K562 (cell line): ENCODE measurements around the gene LY6G6D. TPM values are rescaled to one million over a fixed set of nuclear protein-coding genes. Genes with fewer than 3 reads are reported as not detected.

Source experiments
- ATAC-seq: fragments of 200-7000 bp; cut with Tn5 transposase; 3 replicates; pipeline ENCODE4 v1.9.1; 2020; ENCODE audit warnings: moderate library complexity
- BruUV-seq: library from RNA; stranded (reverse); fragments of 400-500 nt; replicated peaks from 2 replicates; lab custom pipeline; 2021; lab: Mats Ljungman, UMichigan
- CTCF ChIA-PET: fragments of 300-600 bp; formaldehyde crosslinking; extraction: SDS; loops from one replicate; lab custom pipeline; 2021; ENCODE audit warnings: low intra/inter-chr PET ratio; lab: Yijun Ruan, JAX
- POLR2A ChIA-PET: fragments of 300-600, 350-650 bp; sonication (Branson Sonifier 250); formaldehyde crosslinking; extraction: SDS; loops from one replicate; lab custom pipeline; 2021; ENCODE audit warnings: antibody characterized with exemption, inconsistent platforms; lab: Yijun Ruan, JAX
- DNase-seq, 4 experiments: peaks; one replicate each; pipeline versions ENCODE4 v3.0.0 to v3.0.0-alpha.2; 2011 to 2018; ENCODE audit warnings: low spot score in 3 of 4, mixed read lengths in 3 of 4; ENCODE audit errors: extremely low read depth in 1 of 4
- FAIRE-seq: peaks from 2 replicates; lab custom pipeline; 2011; peaks lifted over from hg19 to GRCh38; lab: Jason Lieb, UNC
- H2AFZ ChIP-seq: 2 replicates; pipeline ENCODE4 v1.6.0; 2011; ENCODE audit warnings: low read depth, low read length, control low read depth, inconsistent platforms
- H3K27ac ChIP-seq: fragments of 200-600 bp; 3 replicates; pipeline ENCODE4 v1.8.0; 2011; ENCODE audit warnings: low read depth, mild to moderate bottlenecking, control low read depth, inconsistent platforms, low read length, moderate library complexity, mixed read lengths; ENCODE audit errors: extremely low read depth
- H3K27me3 ChIP-seq, 2 experiments: fragments of 300-600 bp in 1 of 2; 2 replicates in 1 of 2; 3 replicates in 1 of 2; pipeline versions ENCODE4 v1.6.0 to v1.8.0; 2011; ENCODE audit warnings: inconsistent platforms in 2 of 2, low read length in 2 of 2, mild to moderate bottlenecking in 1 of 2, mixed read lengths in 1 of 2, moderate library complexity in 1 of 2; ENCODE audit not compliant: control insufficient read depth in 2 of 2, insufficient read depth in 2 of 2
- H3K36me3 ChIP-seq: fragments of 300-600 bp; 3 replicates; pipeline ENCODE4 v1.8.0; 2011; ENCODE audit warnings: mild to moderate bottlenecking, low read length, inconsistent platforms; ENCODE audit not compliant: control insufficient read depth, insufficient read depth
- H3K4me1 ChIP-seq, 2 experiments: fragments of 200-600 bp in 1 of 2; replicated peaks in 1 of 2; 2 replicates in 1 of 2; 3 replicates in 1 of 2; pipeline versions ENCODE4 v1.5.1 to v1.8.0; 2011; ENCODE audit warnings: inconsistent platforms in 2 of 2, low read length in 2 of 2, mild to moderate bottlenecking in 1 of 2, mixed read lengths in 1 of 2, moderate library complexity in 1 of 2; ENCODE audit not compliant: control insufficient read depth in 2 of 2, insufficient read depth in 2 of 2
- H3K4me2 ChIP-seq: 2 replicates; pipeline ENCODE4 v1.6.1; 2011; ENCODE audit warnings: low read length, control low read depth, inconsistent platforms, mixed read lengths; ENCODE audit not compliant: insufficient read depth
- H3K4me3 ChIP-seq: fragments of 200-600 bp; sonication (generic), shearing (Covaris generic); 2 replicates; pipeline ENCODE4 v1.5.1; 2016; ENCODE audit warnings: control low read depth, inconsistent platforms
- H3K79me2 ChIP-seq: fragments of 200-600 bp; 3 replicates; pipeline ENCODE4 v1.8.0; 2011; ENCODE audit warnings: low read length, inconsistent platforms; ENCODE audit not compliant: control insufficient read depth, insufficient read depth
- H3K9ac ChIP-seq, 2 experiments: 2 replicates each; pipeline versions ENCODE4 v1.6.0 to v1.6.1; 2011; ENCODE audit warnings: low read depth in 2 of 2, low read length in 2 of 2, control low read depth in 1 of 2, inconsistent platforms in 1 of 2, mild to moderate bottlenecking in 1 of 2, mixed read lengths in 1 of 2; ENCODE audit not compliant: insufficient read depth in 1 of 2
- H3K9me1 ChIP-seq: one replicate; pipeline ENCODE4 v1.6.0; 2011; ENCODE audit warnings: inconsistent platforms, mild to moderate bottlenecking, low read length, moderate library complexity; ENCODE audit not compliant: control insufficient read depth, insufficient read depth
- H3K9me3 ChIP-seq: replicated peaks from 2 replicates; pipeline ENCODE4 v1.5.1; 2011; ENCODE audit warnings: low read depth, low read length, inconsistent platforms; ENCODE audit not compliant: control insufficient read depth, insufficient read depth
- H4K20me1 ChIP-seq: replicated peaks from 2 replicates; pipeline ENCODE4 v1.6.1; 2011; ENCODE audit warnings: low read length, inconsistent platforms, mixed read lengths; ENCODE audit not compliant: control insufficient read depth, insufficient read depth
- CBFB ChIP-seq: sonication (generic); formaldehyde crosslinking; IDR thresholded peaks from 2 replicates; pipeline ENCODE4 v1.4.0; 2020; ENCODE audit warnings: mild to moderate bottlenecking, missing genetic modification reagents
- JUN ChIP-seq, 2 experiments: sonication (generic) in 1 of 2; formaldehyde crosslinking in 1 of 2; IDR thresholded peaks; 2 replicates each; pipeline versions ENCODE4 v1.6.1 to v1.8.0; 2012 to 2022; ENCODE audit warnings: borderline replicate concordance in 2 of 2, mild to moderate bottlenecking in 2 of 2, improper control_type of control experiment in 1 of 2, low read depth in 1 of 2, low read length in 1 of 2, missing genetic modification reagents in 1 of 2
- KLF13 ChIP-seq: fragments of 450-650 bp; IDR thresholded peaks from 2 replicates; pipeline ENCODE4 v1.6.1; 2016; ENCODE audit warnings: missing genetic modification characterization, low read depth, mild to moderate bottlenecking, missing compliant biosample characterization, moderate library complexity, borderline replicate concordance
- LARP7 ChIP-seq: fragments of 450-650 bp; IDR thresholded peaks from 2 replicates; pipeline ENCODE4 v1.6.1; 2016
- MTA3 ChIP-seq: fragments of 450-650 bp; formaldehyde crosslinking; IDR thresholded peaks from 2 replicates; pipeline ENCODE4 v1.6.1; 2017; ENCODE audit warnings: mild to moderate bottlenecking, borderline replicate concordance
- NR1H2 ChIP-seq: sonication (generic); formaldehyde crosslinking; IDR thresholded peaks from 2 replicates; pipeline ENCODE4 v1.4.0; 2020; ENCODE audit warnings: mild to moderate bottlenecking, missing genetic modification reagents
- POLR2G ChIP-seq: fragments of 200-400 bp; formaldehyde crosslinking; IDR thresholded peaks from 2 replicates; pipeline ENCODE4 v1.6.1; 2017; ENCODE audit warnings: low read depth, mild to moderate bottlenecking, antibody characterized with exemption, low read length, moderate library complexity
- ZFP30 ChIP-seq: fragments of 250-450 bp; sonication (Bioruptor Pico); IDR thresholded peaks from 2 replicates; pipeline ENCODE4 v1.8.0; 2022; ENCODE audit warnings: moderate library complexity, mild to moderate bottlenecking, inconsistent platforms, borderline replicate concordance
- ZNF644 ChIP-seq: fragments of 200-800 bp; sonication (Bioruptor generic); IDR thresholded peaks from 2 replicates; pipeline ENCODE4 v1.6.1; 2016; ENCODE audit warnings: low read depth, missing genetic modification characterization, missing compliant biosample characterization
- ZNF699 ChIP-seq: fragments of 250-450 bp; sonication (Bioruptor Pico); IDR thresholded peaks from 2 replicates; pipeline ENCODE4 v1.8.0; 2021; ENCODE audit warnings: mild to moderate bottlenecking, moderate library complexity; ENCODE audit not compliant: insufficient replicate concordance
- WGBS: fragments of 100-300 bp; shearing (Covaris generic); methylation state at CpG from one replicate; pipeline ENCODE4 v1.1.6; 2016; ENCODE audit warnings: low coverage, mixed read lengths; ENCODE audit not compliant: insufficient coverage; ENCODE audit errors: missing lambda C conversion rate; 5-methylcytosine and 5-hydroxymethylcytosine counted together
- in situ Hi-C: fragments of 300-500 bp; cut with MboI; formaldehyde crosslinking; loops from 4 replicates; pipeline ENCODE4 v1.15.0; 2018; ENCODE audit warnings: inconsistent platforms, mixed read lengths
- intact Hi-C: fragments of 100-400 bp; cut with micrococcal nuclease; formaldehyde crosslinking; loops from 2 replicates; pipeline ENCODE4 v1.14.2; 2022
- polyA plus RNA-seq, 8 experiments: library from polyadenylated mRNA; depleted of rRNA in 4 of 8; stranded (reverse) in 5 of 8; unstranded in 3 of 8; fragments of >200 nt; fragmentation: Nextera tagmentation in 2 of 8; fragmentation: Illumina TruSeq in 1 of 8; extraction: Ambion mirVana in 2 of 8; extraction: Trizol in 1 of 8; gene quantifications; 2 replicates each; pipeline versions ENCODE4 v1.2.1 to v1.2.3, GENCODE V29; 2011 to 2014; ENCODE audit warnings: inconsistent platforms in 1 of 8, missing spikeins in 1 of 8
- total RNA-seq, 7 experiments: library from RNA; depleted of rRNA in 6 of 7; stranded (reverse); fragments of >200 nt in 6 of 7; fragmentation: Illumina TruSeq in 2 of 7; extraction: Trizol in 2 of 7; gene quantifications; 2 replicates each; pipeline versions ENCODE4 v1.2.1 to v1.2.3, GENCODE V29; 2011 to 2021; ENCODE audit warnings: low replicate concordance in 1 of 7

LY6G6D gene
- total and polyA plus RNA-seq, 9 of the 15 experiments (the other 6 are each of a cell fraction or from before 2014, with no cell fraction given), result 0.30 to 0.38 TPM; not detected in 7

GRCh38 chr6:31752739-31753319, 37.7 kb downstream of the LY6G6D start:
- no TSS peak for BruUV-seq
- no peak overlapping the region for H3K4me3 ChIP-seq
- no peak for TF ChIP-seq KLF13 (tag)
- 0 out of 2 replicates have a peak, but pooled peaks have one; percentile 21 for TF ChIP-seq MTA3
- 0 out of 2 replicates have a peak, but pooled peaks have one; percentile 46 for TF ChIP-seq CBFB (CRISPR knock-in tag)
- TF ChIP-seq JUN (IDR thresholded peaks at IDR 0.05; ENCODE audit: borderline replicate concordance, low read depth, low read length), result no peak
- 0 out of 2 replicates have a peak, but pooled peaks have one; percentile 52 for TF ChIP-seq JUN (CRISPR knock-in tag; IDR thresholded peaks at IDR 0.05; ENCODE audit: borderline replicate concordance)
- no peak for TF ChIP-seq ZNF699
- TF ChIP-seq LARP7, result no peak
- peak; percentile 7; the same call in 1 of the 2 replicates for TF ChIP-seq POLR2G
- TF ChIP-seq ZNF644 (tag), result no peak
- TF ChIP-seq ZFP30, result no peak
- 0 out of 2 replicates have a peak, but pooled peaks have one; percentile 35 for TF ChIP-seq NR1H2 (CRISPR knock-in tag)

More at GRCh38 chr6:31752739-31753319, 37.7 kb downstream of the LY6G6D start:
- CTCF ChIA-PET, result no interaction called here
- no peaks in the 10 kb centered on the region for H3K9me3 ChIP-seq
- ATAC-seq (peak; percentile 8), DNase-seq (no peak), FAIRE-seq (no peak)
- H3K9me1 ChIP-seq, result peaks cover 4% of the 10 kb centered on the region
- POLR2A ChIA-PET, result interaction anchor here (0.5 to 7.7 kb wide), 12 partner anchors 8 to 99 kb away, joined by 3 to 108 read pairs (median 4); partner anchors contain the start of genes ABHD16A, CLIC1, GPANK1 and MSH5
- in situ Hi-C loops, result no loop called here
- intact Hi-C loops, result no loop called here
- H3K27me3 ChIP-seq, result no peaks in the 10 kb centered on the region
- no peak overlapping the region for H2AFZ ChIP-seq
- peak overlapping the region in 1 of 2 experiments; percentile 69; a peak in 2 of 4 replicates for H3K9ac ChIP-seq
- no peak overlapping the region for H3K4me2 ChIP-seq
- H3K79me2 ChIP-seq, result no peaks in the 10 kb centered on the region
- peaks cover 19% of the 10 kb centered on the region for H3K36me3 ChIP-seq
- peaks cover 5 to 15% of the 10 kb centered on the region in 2 experiments for H3K4me1 ChIP-seq
- WGBS, result 61% methylated on average over 8 of the region's 8 CpGs
- no peaks in the 10 kb centered on the region for H4K20me1 ChIP-seq
- 0 out of 3 replicates have a peak overlapping the region, but pooled peaks have one; percentile 0 for H3K27ac ChIP-seq
